ENCODE measurements around the gene MED13L.

- TF ChIP-seq EZH2phosphoT487 (IDR thresholded peaks at IDR 0.05; ENCODE audit: insufficient read depth, low read depth) (no peak), EZH2 (IDR thresholded peaks at IDR 0.05; ENCODE audit: insufficient read depth, poor library complexity, severe bottlenecking) (no peak)
These were observed 42.6 kb upstream of the MED13L start for GRCh38 chr12:116319898-116320621.
